ENCODE results near the gene NTM.

Gene NTM

GRCh38 chr11:131815590-131815989 lies 445.2 kb downstream of the NTM start:
- no peak for DNase-seq (ENCODE audit: low read depth)
- no peak overlapping the region for H3K4me3 ChIP-seq (ENCODE audit: low read depth, low read length)

DNA sequence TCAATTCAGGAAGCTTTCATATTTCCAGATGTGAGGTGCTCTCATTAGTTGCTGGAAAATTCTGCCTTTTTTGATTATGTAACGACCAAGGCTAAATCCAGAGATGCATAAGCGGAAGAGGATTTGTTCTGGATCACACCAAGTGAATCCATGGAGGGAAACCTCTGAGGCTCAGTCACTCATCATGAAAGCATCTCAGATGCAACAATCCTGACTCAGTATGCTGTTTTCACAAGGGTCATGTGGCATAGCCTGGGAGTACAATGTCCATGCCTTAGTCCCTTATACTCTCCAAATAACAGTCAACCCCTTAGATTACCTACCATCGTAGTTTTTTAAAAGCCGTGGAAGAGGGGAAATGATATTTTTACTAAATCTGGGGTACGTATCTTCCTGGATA lies 445.6 kb downstream of the NTM start:
- H3K4me3 ChIP-seq (ENCODE audit: low read depth, low read length), result no peak overlapping the region
- no peak for DNase-seq (ENCODE audit: low read depth)

- DNase-seq (ENCODE audit: low read depth), result no peak
Measured at GRCh38 chr11:131817687-131818188, 447.3 kb downstream of the NTM start.

DNA sequence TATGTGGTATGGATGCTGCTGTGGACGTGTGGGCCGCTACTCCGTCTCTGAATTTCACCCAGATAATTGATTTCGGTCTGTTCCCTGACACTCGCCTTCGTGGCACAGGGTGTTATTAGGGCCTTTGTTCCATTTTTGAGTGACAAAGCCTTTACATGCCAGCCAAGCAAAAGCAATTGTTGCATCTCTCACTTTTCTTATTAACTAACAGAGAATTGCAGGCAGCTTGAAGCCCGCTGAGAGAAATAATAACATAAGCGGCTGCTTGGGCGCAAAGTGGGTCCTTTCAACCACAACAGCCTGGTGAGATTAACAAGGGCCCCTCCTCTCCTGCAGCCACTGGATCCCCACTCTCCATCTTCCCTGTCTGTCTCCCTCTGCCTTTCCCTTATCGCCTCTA lies 449.4 kb downstream of the NTM start:
- H3K4me3 ChIP-seq (ENCODE audit: low read depth, low read length), result no peak overlapping the region
- no peak for DNase-seq (ENCODE audit: low read depth)

More at GRCh38 chr11:131817687-131818188, 447.3 kb downstream of the NTM start:
- H3K4me3 ChIP-seq (ENCODE audit: low read depth, low read length), result no peak overlapping the region

GRCh38 chr11:131822506-131822905 lies 452.1 kb downstream of the NTM start:
- H3K4me3 ChIP-seq (ENCODE audit: low read depth, low read length), result no peak overlapping the region

DNA sequence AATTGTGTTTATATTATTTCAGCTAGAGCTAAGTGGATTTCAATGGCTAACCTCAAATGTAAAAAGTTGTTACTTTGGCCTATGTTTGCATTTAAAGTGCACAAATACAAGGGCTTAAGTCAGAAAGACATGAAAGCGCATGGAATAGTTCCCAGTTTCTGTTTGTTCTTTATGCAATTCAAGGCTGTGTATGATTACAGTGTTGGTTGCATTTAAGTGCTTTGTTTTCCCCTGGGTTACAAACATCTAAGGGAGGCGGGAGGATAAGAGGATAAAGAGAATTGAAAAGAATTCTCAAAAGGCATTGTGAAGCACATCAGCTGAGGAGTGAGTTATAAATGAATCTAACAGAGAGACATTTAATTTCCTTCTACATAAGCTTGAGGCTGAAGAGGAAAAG lies 453.4 kb downstream of the NTM start:
- peak; percentile 4 for DNase-seq (ENCODE audit: low read depth)

More at GRCh38 chr11:131822506-131822905, 452.1 kb downstream of the NTM start:
- DNase-seq (ENCODE audit: low read depth), result no peak

GRCh38 chr11:131824771-131825170 lies 454.4 kb downstream of the NTM start:
- DNase-seq (ENCODE audit: low read depth), result peak; percentile 55
- no peak overlapping the region for H3K4me3 ChIP-seq (ENCODE audit: low read depth, low read length)

More for the DNA sequence above, 453.4 kb downstream of the NTM start:
- no peak overlapping the region for H3K4me3 ChIP-seq (ENCODE audit: low read depth, low read length)

GRCh38 chr11:131827430-131827829 lies 457.0 kb downstream of the NTM start:
- no peak for DNase-seq (ENCODE audit: low read depth)
- H3K4me3 ChIP-seq (ENCODE audit: low read depth, low read length), result no peak overlapping the region

- no peak for DNase-seq (ENCODE audit: low read depth)
- no peak overlapping the region for H3K4me3 ChIP-seq (ENCODE audit: low read depth, low read length)
Measured at GRCh38 chr11:131829725-131830124, 459.3 kb downstream of the NTM start.

- DNase-seq (ENCODE audit: low read depth), result no peak
- no peak overlapping the region for H3K4me3 ChIP-seq (ENCODE audit: low read depth, low read length)
Measured at GRCh38 chr11:131832079-131832478, 461.7 kb downstream of the NTM start.

GRCh38 chr11:131833366-131833765 lies 463.0 kb downstream of the NTM start:
- DNase-seq (ENCODE audit: low read depth), result no peak
- H3K4me3 ChIP-seq (ENCODE audit: low read depth, low read length), result no peak overlapping the region

GRCh38 chr11:131837562-131837961 lies 467.1 kb downstream of the NTM start:
- no peak overlapping the region for H3K4me3 ChIP-seq (ENCODE audit: low read depth, low read length)
- no peak for DNase-seq (ENCODE audit: low read depth)

- no peak for DNase-seq (ENCODE audit: low read depth)
- H3K4me3 ChIP-seq (ENCODE audit: low read depth, low read length), result no peak overlapping the region
Measured at GRCh38 chr11:131838016-131838415, 467.6 kb downstream of the NTM start.

GRCh38 chr11:131839326-131839725 lies 468.9 kb downstream of the NTM start:
- no peak for DNase-seq (ENCODE audit: low read depth)

GRCh38 chr11:131840545-131840944 lies 470.1 kb downstream of the NTM start:
- H3K4me3 ChIP-seq (ENCODE audit: low read depth, low read length), result no peak overlapping the region
- DNase-seq (ENCODE audit: low read depth), result no peak

More at GRCh38 chr11:131839326-131839725, 468.9 kb downstream of the NTM start:
- H3K4me3 ChIP-seq (ENCODE audit: low read depth, low read length), result no peak overlapping the region

- H3K4me3 ChIP-seq (ENCODE audit: low read depth, low read length), result no peak overlapping the region
Measured at GRCh38 chr11:131841028-131841427, 470.6 kb downstream of the NTM start.

DNA sequence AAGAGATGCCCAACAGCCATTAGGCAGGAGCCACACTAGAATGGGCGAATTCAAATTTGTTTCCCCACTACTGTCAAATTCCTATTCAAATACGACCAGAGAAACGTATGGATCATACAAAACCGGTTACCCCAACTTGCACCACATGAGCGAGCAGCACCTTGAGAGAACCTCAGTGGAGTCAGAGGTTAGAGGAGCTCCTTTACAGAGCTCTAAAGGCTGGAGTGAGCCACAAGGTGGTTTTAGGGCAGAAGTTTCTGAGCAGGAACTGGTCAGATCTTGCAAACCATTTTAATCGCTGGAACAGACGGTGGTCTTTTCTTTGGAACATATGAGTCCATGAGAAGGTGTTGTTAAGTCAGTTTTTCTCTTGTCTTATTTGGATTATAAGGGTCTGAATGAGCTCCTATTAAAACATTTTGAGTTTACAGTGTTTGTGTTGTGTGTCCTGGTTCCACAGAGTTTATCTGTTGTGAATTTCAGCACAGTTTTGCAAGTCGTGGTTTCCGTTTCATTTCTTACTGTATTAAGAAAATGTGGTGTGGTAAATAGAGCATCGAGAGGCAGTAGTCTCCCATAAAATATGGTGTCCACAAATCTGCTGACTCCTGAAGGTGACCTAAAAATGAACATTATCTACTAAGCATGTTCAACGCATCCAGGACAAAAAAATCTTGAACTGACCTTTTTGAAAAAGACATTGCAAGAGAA lies 471.7 kb downstream of the NTM start:
- DNase-seq (ENCODE audit: low read depth), result no peak
- no peak overlapping the region for H3K4me3 ChIP-seq (ENCODE audit: low read depth, low read length)

More at GRCh38 chr11:131841028-131841427, 470.6 kb downstream of the NTM start:
- no peak for DNase-seq (ENCODE audit: low read depth)

DNA sequence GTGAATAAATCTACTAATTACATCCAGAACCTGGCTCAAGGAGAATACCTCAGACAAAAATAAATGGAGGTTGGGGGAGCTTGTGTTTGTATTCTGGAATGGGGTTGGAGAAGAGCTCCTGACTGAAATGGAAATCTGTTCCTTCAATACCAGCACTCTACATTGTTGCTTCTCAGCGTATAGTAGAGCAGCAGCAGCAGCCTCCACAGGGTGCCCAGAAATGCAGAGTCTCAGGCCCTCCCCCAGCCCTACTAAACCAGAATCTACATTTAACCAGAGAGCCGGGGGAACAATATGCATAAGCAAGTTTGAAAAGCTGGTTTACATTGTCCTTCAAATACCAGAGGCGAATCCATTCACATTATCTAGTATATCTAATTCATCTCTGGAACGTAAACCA lies 474.8 kb downstream of the NTM start:
- no peak overlapping the region for H3K4me3 ChIP-seq (ENCODE audit: low read depth, low read length)
- no peak for DNase-seq (ENCODE audit: low read depth)

- no peak overlapping the region for H3K4me3 ChIP-seq (ENCODE audit: low read depth, low read length)
- no peak for DNase-seq (ENCODE audit: low read depth)
Measured at GRCh38 chr11:131849485-131849884, 479.1 kb downstream of the NTM start.

GRCh38 chr11:131850507-131850906 lies 480.1 kb downstream of the NTM start:
- no peak for DNase-seq (ENCODE audit: low read depth)
- H3K4me3 ChIP-seq (ENCODE audit: low read depth, low read length), result no peak overlapping the region

Data from skeletal muscle cell (primary cell).